OCI-LY1 (cell line): ENCODE results near the gene ETDC.

Experiments used
- EZH2 ChIP-seq: fragments of 200-600 bp; sonication (generic), shearing (Covaris generic); IDR thresholded peaks from 2 replicates; pipeline ENCODE4 v1.8.0; 2017; ENCODE audit warnings: borderline replicate concordance, mixed run types, mild to moderate bottlenecking, antibody characterized with exemption, low read length, moderate library complexity, mixed read lengths
- TF ChIP-seq, protein P1 (sequence below): fragments of 200-600 bp; sonication (generic), shearing (Covaris generic); IDR thresholded peaks from 2 replicates; pipeline ENCODE4 v1.5.1; 2017; ENCODE audit warnings: mild to moderate bottlenecking, antibody characterized with exemption, low read length, moderate library complexity, mixed read lengths

GRCh38 chrX:135347381-135348016, 38.2 kb downstream of the ETDC start:
- TF ChIP-seq, protein P1, sequence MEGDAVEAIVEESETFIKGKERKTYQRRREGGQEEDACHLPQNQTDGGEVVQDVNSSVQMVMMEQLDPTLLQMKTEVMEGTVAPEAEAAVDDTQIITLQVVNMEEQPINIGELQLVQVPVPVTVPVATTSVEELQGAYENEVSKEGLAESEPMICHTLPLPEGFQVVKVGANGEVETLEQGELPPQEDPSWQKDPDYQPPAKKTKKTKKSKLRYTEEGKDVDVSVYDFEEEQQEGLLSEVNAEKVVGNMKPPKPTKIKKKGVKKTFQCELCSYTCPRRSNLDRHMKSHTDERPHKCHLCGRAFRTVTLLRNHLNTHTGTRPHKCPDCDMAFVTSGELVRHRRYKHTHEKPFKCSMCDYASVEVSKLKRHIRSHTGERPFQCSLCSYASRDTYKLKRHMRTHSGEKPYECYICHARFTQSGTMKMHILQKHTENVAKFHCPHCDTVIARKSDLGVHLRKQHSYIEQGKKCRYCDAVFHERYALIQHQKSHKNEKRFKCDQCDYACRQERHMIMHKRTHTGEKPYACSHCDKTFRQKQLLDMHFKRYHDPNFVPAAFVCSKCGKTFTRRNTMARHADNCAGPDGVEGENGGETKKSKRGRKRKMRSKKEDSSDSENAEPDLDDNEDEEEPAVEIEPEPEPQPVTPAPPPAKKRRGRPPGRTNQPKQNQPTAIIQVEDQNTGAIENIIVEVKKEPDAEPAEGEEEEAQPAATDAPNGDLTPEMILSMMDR: no peak
- TF ChIP-seq EZH2: no peak
